Activated CD8-positive, alpha-beta memory T cell treated with anti-CD3 and anti-CD28 coated beads for 36 hours (primary cell): ENCODE results near the gene RTN4IP1. TPM values are rescaled to one million over a fixed set of nuclear protein-coding genes. Genes with fewer than 3 reads are reported as not detected.
"Not testable (repeated sequence)": the region's sequence is repeated elsewhere in the genome, so short reads cannot be mapped to it uniquely, and the experiment has no call there.

Experiments used
- CTCF ChIA-PET: fragments of 350-600 bp; sonication (Branson Sonifier 250); formaldehyde crosslinking; loops from one replicate; lab custom pipeline; 2021; ENCODE audit warnings: antibody characterized with exemption; lab: Charles Lee
- POLR2A ChIA-PET: fragments of 350-600 bp; sonication (Branson Sonifier 250); formaldehyde crosslinking; loops from one replicate; lab custom pipeline; 2021; ENCODE audit warnings: antibody characterized with exemption; lab: Charles Lee
- total RNA-seq, 2 experiments: library from RNA; stranded (reverse); gene quantifications; one replicate each; pipeline ENCODE4 v1.2.3, GENCODE V29; 2021

The RTN4IP1 gene
- total RNA-seq, 2 experiments from 2014 or later = 11.3 to 11.6 TPM

GRCh38 chr6:106557837-106558236 is 71.5 kb downstream of the RTN4IP1 start:
- ChIA-PET POLR2A (no interaction called here), CTCF (no interaction called here)

DNA sequence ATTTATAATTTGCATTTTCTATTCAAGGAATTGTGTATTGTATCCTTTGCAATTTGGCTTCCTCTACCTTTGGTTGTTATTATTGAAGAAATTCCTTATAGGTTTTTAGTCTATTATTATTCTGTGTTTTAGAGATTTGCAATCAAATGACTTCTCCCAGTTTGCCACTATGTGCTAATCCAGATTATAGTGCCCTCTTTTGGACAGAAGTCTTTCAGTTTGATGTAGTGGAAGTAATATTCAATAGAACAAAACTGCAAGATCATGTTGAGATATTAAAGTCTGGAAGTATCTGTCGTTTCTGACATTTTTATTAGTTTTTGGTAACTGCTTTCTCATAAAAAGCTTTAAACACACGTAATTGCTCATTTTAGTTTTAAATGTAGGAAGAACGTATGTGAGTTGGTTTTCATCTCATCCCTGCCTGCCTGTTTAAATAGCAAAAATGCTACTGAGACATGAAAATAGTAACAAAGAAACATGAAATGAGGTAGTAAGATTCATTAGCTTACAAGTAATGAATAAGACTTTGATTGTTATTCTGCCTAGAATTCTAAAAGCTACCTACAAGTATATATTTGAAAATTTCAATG is 72.8 kb downstream of the RTN4IP1 start:
- CTCF ChIA-PET = interaction anchor here (0.6 to 1.8 kb wide), 2 partner anchors 10 to 394 kb away, joined by 3 to 9 read pairs; no protein-coding TSS in a partner anchor
- POLR2A ChIA-PET = no interaction called here

DNA sequence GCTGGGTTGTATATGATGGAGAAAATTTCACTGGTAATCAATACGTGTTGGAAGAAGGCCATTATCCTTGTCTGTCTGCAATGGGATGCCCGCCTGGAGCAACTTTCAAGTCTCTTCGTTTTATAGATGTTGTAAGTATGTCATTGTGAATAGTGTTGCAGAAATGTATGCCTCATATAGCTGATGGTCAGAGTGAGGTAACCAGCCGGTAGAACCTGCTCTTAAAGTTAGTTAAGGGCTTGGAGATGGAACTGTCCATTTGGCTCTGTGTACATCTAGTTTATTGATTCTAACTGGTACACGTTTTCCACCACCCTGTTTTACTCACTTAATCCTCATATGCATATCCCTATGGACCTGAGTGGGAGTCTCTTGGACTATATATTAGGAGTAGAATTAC is 73.5 kb downstream of the RTN4IP1 start:
- ChIA-PET POLR2A (no interaction called here), CTCF (interaction anchor here (0.9 to 1.8 kb wide), 4 partner anchors 10 to 111 kb away, joined by 3 to 9 read pairs (median 4); no protein-coding TSS in a partner anchor)

- ChIA-PET POLR2A (interaction anchor here (1.4 kb wide), 1 partner anchor 32 kb away, joined by 6 read pairs; no protein-coding TSS in a partner anchor), CTCF (interaction anchor here (0.5 to 3.3 kb wide), 7 partner anchors 13 to 389 kb away, joined by 3 to 12 read pairs (median 4); partner anchors contain the start of gene CRYBG1)
Measured at GRCh38 chr6:106553440-106553839, 75.9 kb downstream of the RTN4IP1 start.

DNA sequence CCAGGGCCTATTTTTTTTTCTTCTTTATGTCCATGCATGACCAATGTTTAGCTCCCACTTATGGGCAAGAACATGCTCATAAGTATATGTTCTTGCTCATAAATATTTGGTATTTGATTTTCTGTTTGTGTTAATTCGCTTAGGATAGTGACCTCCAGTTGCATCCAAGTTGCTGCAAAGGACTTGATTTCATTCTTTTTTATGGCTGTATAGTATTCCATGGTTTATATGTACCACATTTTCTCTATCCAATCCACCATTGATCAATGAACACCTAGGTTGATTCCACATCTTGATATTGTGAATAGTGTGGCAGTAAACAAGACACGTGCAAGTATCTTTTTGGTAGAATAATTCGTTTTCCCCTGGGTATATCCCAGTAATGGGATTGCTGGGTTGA is 78.1 kb downstream of the RTN4IP1 start:
- ChIA-PET CTCF (no interaction called here), POLR2A (no interaction called here)

DNA sequence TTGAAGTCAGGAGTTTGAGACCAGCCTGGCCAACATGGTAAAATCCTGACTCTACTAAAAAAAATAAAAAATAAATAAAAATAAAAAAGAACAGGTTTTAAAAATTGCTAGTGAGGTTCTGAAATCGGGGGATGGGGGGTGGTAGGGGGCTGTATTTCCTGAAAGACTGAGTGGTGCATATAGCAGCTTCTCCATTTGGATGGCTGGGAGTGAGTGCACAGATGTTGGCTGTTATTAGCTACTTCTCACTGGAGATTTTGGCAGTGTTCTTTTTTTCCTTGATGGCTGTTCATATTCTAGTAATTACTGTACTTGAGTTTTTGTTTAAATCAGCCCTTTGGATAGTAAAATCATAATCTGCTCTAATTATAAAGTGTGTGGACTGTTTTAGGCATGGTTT is 79.8 kb downstream of the RTN4IP1 start:
- POLR2A ChIA-PET = interaction anchor here (0.9 kb wide), 1 partner anchor 37 kb away, joined by 3 read pairs; no protein-coding TSS in a partner anchor

DNA sequence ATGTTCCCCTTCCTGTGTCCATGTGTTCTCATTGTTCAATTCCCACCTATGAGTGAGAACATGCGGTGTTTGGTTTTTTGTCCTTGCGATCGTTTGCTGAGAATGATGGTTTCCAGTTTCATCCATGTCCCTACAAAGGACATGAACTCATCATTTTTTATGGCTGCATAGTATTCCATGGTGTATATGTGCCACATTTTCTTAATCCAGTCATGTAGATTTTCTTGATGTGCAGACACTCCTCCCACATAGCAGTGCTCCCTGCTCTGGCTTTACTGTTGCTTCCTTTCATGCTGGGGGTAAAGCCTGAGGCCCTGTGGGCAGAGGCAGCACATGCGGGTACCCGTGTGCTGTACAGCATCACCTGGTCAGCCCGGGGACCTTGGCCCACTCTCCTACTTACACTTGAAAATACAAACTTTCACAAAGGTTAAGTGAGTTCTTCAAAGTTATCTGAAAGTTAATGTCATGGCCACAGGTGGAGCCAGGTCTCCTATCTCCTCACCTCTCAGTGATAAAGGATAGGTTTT is 80.3 kb downstream of the RTN4IP1 start:
- POLR2A ChIA-PET = interaction anchor here (0.9 kb wide), 1 partner anchor 36 kb away, joined by 3 read pairs; no protein-coding TSS in a partner anchor
- CTCF ChIA-PET = not testable (repeated sequence)

More for the DNA sequence above, 79.8 kb downstream of the RTN4IP1 start:
- CTCF ChIA-PET = no interaction called here

DNA sequence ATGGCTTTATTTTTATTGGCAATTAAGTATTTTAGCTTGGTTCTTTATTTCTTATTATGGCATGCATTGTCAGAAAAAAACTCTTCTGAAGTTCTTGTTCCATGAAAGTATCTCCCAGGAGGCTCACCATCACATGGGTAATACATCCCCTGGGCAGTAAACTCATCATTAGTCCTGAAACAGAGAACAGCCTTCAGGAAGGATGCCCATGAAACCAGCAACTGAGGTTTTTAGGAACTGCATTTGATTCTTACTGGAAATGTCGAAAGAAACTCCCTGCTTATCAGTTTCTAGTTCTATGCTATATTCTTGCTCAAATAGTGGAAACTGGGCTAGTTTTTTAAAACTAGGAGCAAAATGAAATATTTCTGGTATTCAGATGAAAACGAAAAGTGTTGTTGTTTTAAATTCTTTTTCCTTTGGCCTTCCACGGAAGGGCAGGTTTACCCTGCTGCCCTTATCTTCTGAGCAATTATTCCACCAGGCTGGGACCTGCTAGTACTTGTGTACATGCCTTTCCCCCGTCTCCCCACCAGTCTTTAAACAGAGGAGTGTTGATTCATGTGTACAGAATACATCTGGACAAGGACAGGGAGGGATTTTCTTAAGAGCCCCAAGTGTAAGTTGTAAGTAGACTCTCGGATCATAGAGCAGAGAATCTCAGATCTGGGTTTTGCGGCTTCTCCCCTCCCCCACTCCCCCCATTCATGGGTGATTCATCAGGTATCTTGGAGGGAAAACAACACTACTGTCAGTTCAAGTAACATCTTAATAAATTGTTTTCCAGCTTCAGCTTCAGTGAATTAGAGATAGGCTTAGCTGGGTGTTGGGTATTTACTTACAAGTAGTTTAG is 81.5 kb downstream of the RTN4IP1 start:
- ChIA-PET CTCF (interaction anchor here (0.6 to 1.1 kb wide), 2 partner anchors 9 to 35 kb away, joined by 4 read pairs; no protein-coding TSS in a partner anchor), POLR2A (interaction anchor here (0.7 kb wide), 1 partner anchor 34 kb away, joined by 3 read pairs; no protein-coding TSS in a partner anchor)

DNA sequence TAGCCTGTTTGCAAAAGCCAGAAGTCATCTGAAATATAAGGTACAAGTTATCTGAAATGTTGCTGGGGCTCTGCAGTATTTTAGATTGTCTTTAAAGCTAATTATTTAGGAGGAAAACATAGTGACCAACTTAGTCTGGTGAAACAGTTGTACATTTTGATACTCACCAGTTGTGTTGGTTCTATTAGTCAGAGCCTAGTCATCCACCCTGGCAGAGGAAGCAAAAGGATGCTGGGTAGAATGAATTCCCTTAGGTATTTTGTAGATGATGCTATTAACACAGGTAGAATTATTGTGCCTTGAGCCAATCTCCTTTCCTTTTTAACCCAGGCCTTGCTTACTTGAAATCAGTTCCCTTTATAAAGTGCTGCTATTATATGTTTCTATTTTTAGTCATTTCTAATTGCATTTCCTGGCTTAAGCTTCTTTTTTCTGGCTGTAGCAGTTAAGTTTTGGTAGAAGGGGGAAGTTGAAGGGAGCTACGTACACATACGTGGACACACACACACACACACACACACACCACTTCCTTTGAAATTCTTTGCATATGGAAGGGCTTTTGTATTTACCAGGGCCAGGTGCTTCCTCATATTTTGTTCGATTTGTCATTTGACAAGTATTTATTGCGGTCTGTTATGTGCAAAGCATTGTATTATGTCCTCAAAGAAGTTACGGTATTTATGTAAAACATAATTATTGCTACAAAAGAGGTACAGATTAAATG is 82.4 kb downstream of the RTN4IP1 start:
- ChIA-PET POLR2A (interaction anchor here (0.6 to 1.2 kb wide), 4 partner anchors 24 to 92 kb away, joined by 3 to 4 read pairs (median 3); no protein-coding TSS in a partner anchor), CTCF (interaction anchor here (0.6 to 1.1 kb wide), 2 partner anchors 8 to 34 kb away, joined by 4 read pairs; no protein-coding TSS in a partner anchor)

DNA sequence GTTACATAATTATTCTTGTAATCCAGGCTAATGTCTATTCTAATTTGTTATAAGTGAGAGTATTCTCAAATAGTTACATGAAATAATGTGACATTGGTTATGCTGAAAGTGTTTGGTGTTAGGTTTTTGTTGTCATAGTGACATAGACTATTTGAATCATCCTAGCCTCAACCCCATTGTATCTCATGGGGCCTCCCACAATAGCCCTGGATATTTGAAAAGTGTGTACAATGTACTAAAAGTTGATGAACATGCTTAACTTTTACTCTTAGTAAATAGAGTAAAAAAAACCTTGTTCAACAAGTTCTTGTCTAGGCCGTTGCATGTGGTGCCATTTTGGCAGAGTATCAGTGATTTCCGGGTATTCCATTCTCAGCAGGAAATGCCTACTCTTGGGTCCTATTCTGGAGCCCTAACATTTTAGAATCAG is 83.0 kb downstream of the RTN4IP1 start:
- POLR2A ChIA-PET = interaction anchor here (0.6 to 1.2 kb wide), 4 partner anchors 24 to 92 kb away, joined by 3 to 4 read pairs (median 3); no protein-coding TSS in a partner anchor
- CTCF ChIA-PET = interaction anchor here (0.8 to 1.1 kb wide), 2 partner anchors 20 to 33 kb away, joined by 4 read pairs; no protein-coding TSS in a partner anchor

DNA sequence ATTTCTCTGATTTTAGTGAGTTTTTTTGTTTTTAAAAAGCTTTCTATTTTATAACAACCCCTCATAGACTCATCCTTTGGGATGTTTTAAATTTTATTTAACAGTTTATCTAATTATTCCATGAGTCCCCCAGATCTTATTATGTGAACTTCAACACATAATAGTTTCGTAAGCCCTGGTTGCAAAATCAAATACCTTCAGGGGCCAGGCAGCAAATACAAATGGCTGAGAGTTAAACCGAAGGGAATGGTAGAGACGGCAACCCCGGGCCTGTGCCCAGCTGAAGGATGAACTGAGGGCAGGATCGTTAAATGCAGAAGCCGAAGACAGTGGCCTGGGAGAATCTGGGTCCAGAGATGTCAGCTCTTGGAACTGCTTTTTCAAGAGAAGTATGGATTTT is 88.4 kb downstream of the RTN4IP1 start:
- ChIA-PET CTCF (interaction anchor here (0.6 to 0.8 kb wide), 4 partner anchors 25 to 490 kb away, joined by 3 to 4 read pairs (median 3); no protein-coding TSS in a partner anchor), POLR2A (no interaction called here)

DNA sequence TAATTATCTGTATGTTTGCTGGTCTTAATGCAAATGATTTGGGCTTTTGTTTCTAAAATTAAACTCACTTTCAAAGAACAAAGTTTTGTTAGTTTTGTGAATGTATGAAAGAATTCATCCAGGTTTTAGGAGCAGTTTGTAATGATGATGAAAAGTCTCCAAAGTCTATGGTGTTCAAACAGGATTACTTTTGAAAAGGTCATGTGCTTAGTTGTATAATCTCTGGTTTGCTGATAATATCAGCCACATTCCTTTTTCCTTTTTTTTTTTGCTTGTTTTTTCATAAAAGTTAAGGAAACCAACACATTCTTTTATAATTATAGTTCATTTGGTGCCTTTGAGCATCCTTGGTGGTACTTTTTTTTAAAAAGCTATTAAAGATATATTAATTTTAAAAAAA is 88.9 kb downstream of the RTN4IP1 start:
- POLR2A ChIA-PET = no interaction called here
- CTCF ChIA-PET = interaction anchor here (0.6 to 0.8 kb wide), 3 partner anchors 27 to 490 kb away, joined by 3 to 4 read pairs (median 3); no protein-coding TSS in a partner anchor

DNA sequence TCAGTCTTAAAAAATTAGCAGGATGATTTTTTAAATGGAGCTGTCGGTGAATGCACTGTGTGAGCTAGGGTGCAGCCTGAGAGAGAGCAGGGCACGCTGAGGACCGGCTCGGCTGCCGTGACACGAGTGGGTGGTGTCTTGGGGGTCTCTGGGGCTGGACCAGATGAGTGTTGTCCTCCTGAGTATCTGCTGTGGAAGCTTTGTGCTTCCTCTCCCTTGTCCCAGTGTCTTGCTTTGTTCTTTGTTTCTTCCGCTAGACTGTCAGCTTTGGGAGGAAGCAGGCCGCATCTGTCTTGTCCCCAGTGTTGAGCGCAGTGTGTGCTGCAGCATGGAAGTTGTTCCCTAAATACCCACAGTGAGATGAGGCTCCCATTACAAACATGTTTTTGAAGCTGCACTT is 89.4 kb downstream of the RTN4IP1 start:
- CTCF ChIA-PET = no interaction called here
- POLR2A ChIA-PET = interaction anchor here (0.6 kb wide), 1 partner anchor 20 kb away, joined by 3 read pairs; no protein-coding TSS in a partner anchor

DNA sequence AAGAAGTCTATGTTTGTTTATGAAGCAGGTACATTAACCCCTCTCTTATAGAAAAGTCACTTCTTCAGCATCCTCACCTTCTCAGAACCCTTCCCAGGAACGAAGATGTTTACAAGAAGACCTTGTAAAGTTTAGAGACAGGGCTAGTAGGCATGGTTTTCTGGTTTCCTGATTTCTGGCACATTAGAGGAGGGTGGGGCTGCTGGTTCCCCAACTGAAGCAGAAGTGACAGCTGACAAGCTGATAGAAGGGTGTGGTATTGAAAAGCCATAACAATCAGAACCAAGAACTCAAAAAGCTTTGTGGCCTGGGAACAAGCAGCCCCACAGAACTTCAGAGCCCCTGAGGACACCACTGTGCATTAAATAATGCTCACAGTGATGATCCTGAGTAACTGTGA is 91.2 kb downstream of the RTN4IP1 start:
- POLR2A ChIA-PET = no interaction called here
- CTCF ChIA-PET = interaction anchor here (1.5 kb wide), 1 partner anchor 29 kb away, joined by 4 read pairs; no protein-coding TSS in a partner anchor

DNA sequence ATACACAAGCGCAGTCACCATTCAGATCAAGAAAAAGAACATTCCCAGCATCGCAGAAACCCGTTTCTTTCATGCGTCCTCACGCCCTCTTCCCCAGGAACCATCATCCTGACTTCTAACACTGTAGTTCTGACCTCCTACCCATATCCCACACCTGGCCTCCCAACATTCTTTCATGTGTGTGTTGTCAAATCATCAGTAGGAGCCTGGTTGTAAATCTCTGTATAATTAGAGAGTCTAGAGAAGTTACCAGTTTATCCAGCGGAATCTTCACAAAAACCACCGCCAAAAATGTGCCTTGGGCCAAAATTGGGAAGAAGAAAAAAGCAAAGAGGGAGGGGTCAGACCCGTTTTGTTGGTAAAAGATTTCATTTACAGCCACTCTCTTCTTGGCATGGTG is 91.6 kb downstream of the RTN4IP1 start:
- ChIA-PET CTCF (interaction anchor here (0.5 to 2.3 kb wide), 5 partner anchors 11 to 28 kb away, joined by 3 to 10 read pairs (median 4); no protein-coding TSS in a partner anchor), POLR2A (interaction anchor here (1.2 kb wide), 1 partner anchor 18 kb away, joined by 6 read pairs; no protein-coding TSS in a partner anchor)

- ChIA-PET POLR2A (interaction anchor here (1.2 kb wide), 1 partner anchor 17 kb away, joined by 6 read pairs; no protein-coding TSS in a partner anchor), CTCF (interaction anchor here (0.5 to 2.3 kb wide), 6 partner anchors 10 to 28 kb away, joined by 3 to 10 read pairs (median 4); no protein-coding TSS in a partner anchor)
Measured at GRCh38 chr6:106536851-106537250, 92.4 kb downstream of the RTN4IP1 start.

DNA sequence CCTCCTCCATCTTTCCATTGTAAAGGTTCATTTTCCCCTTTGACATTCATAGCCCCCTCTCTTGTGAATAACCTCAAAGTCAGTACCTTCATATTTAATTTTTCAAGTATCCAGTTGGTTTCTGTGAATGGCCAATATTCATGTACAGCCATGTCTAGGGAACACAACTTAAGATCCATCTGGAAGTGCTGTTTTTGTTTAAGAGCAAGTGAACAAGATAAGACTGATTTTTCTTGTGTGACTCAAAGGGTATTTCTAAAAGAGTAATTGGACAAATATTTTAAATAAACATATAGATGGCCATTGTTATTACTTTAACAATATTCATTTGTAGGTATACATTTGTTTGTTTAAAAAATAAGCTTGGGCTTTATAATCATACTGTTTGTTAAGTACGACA is 92.9 kb downstream of the RTN4IP1 start:
- ChIA-PET POLR2A (interaction anchor here (1.2 kb wide), 1 partner anchor 16 kb away, joined by 6 read pairs; no protein-coding TSS in a partner anchor), CTCF (interaction anchor here (1.4 to 2.3 kb wide), 3 partner anchors 14 to 24 kb away, joined by 4 to 10 read pairs (median 5); no protein-coding TSS in a partner anchor)
